ENCODE measurements around the gene AK2. TPM values are rescaled to one million over a fixed set of nuclear protein-coding genes. Genes with fewer than 3 reads are reported as not detected.

Gene AK2
- total RNA-seq, 1 donor from 2014 or later: 118 TPM

- Histone ChIP-seq H3K27ac (no peak overlapping the region), H3K36me3 (no peaks in the 10 kb centered on the region), H3K4me1 (no peaks in the 10 kb centered on the region), H3K9me3 (peaks cover 20% of the 10 kb centered on the region), H3K4me3 (no peak overlapping the region), H3K27me3 (no peaks in the 10 kb centered on the region)
- no peak for TF ChIP-seq POLR2A (IDR thresholded peaks at IDR 0.05)
- no peak for TF ChIP-seq CTCF (IDR thresholded peaks at IDR 0.05)
- TF ChIP-seq POLR2AphosphoS5 (IDR thresholded peaks at IDR 0.05; ENCODE audit: insufficient read depth in 1 of 2, low read depth in 1 of 2): no peak
- intact Hi-C loops (cut with DNase I): no loop called here
- no peak for DNase-seq (ENCODE audit: extremely low spot score in 2 of 2)
Observed at GRCh38 chr1:33060579-33061083, 23.9 kb upstream of the AK2 start.

- Histone ChIP-seq H3K27me3 (no peaks in the 10 kb centered on the region), H3K36me3 (no peaks in the 10 kb centered on the region), H3K9me3 (no peaks in the 10 kb centered on the region), H3K4me3 (no peak overlapping the region), H3K27ac (no peak overlapping the region), H3K4me1 (no peaks in the 10 kb centered on the region)
- no peak for DNase-seq (ENCODE audit: extremely low spot score in 2 of 2)
- intact Hi-C loops (cut with DNase I): no loop called here
- TF ChIP-seq POLR2A (IDR thresholded peaks at IDR 0.05): no peak
- no peak for TF ChIP-seq CTCF (IDR thresholded peaks at IDR 0.05)
- no peak for TF ChIP-seq POLR2AphosphoS5 (IDR thresholded peaks at IDR 0.05; ENCODE audit: insufficient read depth in 1 of 2, low read depth in 1 of 2)
Observed at GRCh38 chr1:33057095-33057494, 20.4 kb upstream of the AK2 start.

GRCh38 chr1:33056426-33056825, 19.7 kb upstream of the AK2 start:
- Histone ChIP-seq H3K4me1 (no peaks in the 10 kb centered on the region), H3K36me3 (no peaks in the 10 kb centered on the region), H3K9me3 (no peaks in the 10 kb centered on the region), H3K27ac (no peak overlapping the region), H3K4me3 (no peak overlapping the region), H3K27me3 (no peaks in the 10 kb centered on the region)
- TF ChIP-seq CTCF (IDR thresholded peaks at IDR 0.05): no peak
- TF ChIP-seq POLR2A (IDR thresholded peaks at IDR 0.05): no peak
- no peak for TF ChIP-seq POLR2AphosphoS5 (IDR thresholded peaks at IDR 0.05; ENCODE audit: insufficient read depth in 1 of 2, low read depth in 1 of 2)
- DNase-seq (ENCODE audit: extremely low spot score in 2 of 2): no peak
- intact Hi-C loops (cut with DNase I): no loop called here

GRCh38 chr1:33055210-33056008, 18.7 kb upstream of the AK2 start:
- intact Hi-C loops (cut with DNase I): no loop called here
- Histone ChIP-seq H3K27me3 (no peaks in the 10 kb centered on the region), H3K9me3 (no peaks in the 10 kb centered on the region), H3K36me3 (no peaks in the 10 kb centered on the region), H3K4me1 (no peaks in the 10 kb centered on the region), H3K27ac (no peak overlapping the region), H3K4me3 (no peak overlapping the region)
- DNase-seq (ENCODE audit: extremely low spot score in 2 of 2): no peak
- TF ChIP-seq CTCF (IDR thresholded peaks at IDR 0.05) (peak; percentile 26 to 72 (median 47)), POLR2A (IDR thresholded peaks at IDR 0.05) (no peak), POLR2AphosphoS5 (IDR thresholded peaks at IDR 0.05; ENCODE audit: insufficient read depth in 1 of 2, low read depth in 1 of 2) (peak in 1 of 2 donors; percentile 26)
